H9 (cell line): Measurements from ENCODE around the gene CCDC134. TPM values are rescaled to one million over a fixed set of nuclear protein-coding genes. Genes with fewer than 3 reads are reported as not detected.

Experiments used
- DNase-seq: peaks from one replicate; pipeline ENCODE4 v3.0.0-alpha.2; 2017
- H2AFZ ChIP-seq: one replicate; pipeline ENCODE4 v1.6.1; 2013; ENCODE audit warnings: mild to moderate bottlenecking, low read length, control low read depth, moderate library complexity
- H2AK5ac ChIP-seq: 2 replicates; pipeline ENCODE4 v1.6.1; 2013; ENCODE audit warnings: low read length, control low read depth, mixed read lengths; ENCODE audit not compliant: insufficient read length
- H2BK120ac ChIP-seq: one replicate; pipeline ENCODE4 v1.6.1; 2013; ENCODE audit warnings: low read depth, mild to moderate bottlenecking, low read length, control low read depth, inconsistent platforms; ENCODE audit not compliant: poor library complexity, severe bottlenecking
- H2BK12ac ChIP-seq: 2 replicates; pipeline ENCODE4 v1.6.1; 2013; ENCODE audit warnings: low read length, control low read depth, mixed read lengths, low read depth; ENCODE audit not compliant: insufficient read length
- H2BK15ac ChIP-seq: 2 replicates; pipeline ENCODE4 v1.6.1; 2013; ENCODE audit warnings: low read depth, low read length, control low read depth
- H2BK20ac ChIP-seq: one replicate; pipeline ENCODE4 v1.6.1; 2013; ENCODE audit warnings: low read depth, mild to moderate bottlenecking, low read length, control low read depth, inconsistent platforms; ENCODE audit not compliant: poor library complexity, severe bottlenecking
- H2BK5ac ChIP-seq: 2 replicates; pipeline ENCODE4 v1.6.1; 2013; ENCODE audit warnings: low read length, control low read depth, mixed read lengths; ENCODE audit not compliant: insufficient read length
- H3K14ac ChIP-seq: 2 replicates; pipeline ENCODE4 v1.6.1; 2013; ENCODE audit warnings: low read length, control low read depth; ENCODE audit not compliant: insufficient read depth
- H3K18ac ChIP-seq: 2 replicates; pipeline ENCODE4 v1.6.1; 2013; ENCODE audit warnings: low read depth, mild to moderate bottlenecking, mixed read lengths, low read length, control low read depth; ENCODE audit not compliant: insufficient read length
- H3K23ac ChIP-seq: 2 replicates; pipeline ENCODE4 v1.6.1; 2013; ENCODE audit warnings: low read length, control low read depth, mixed read lengths, low read depth; ENCODE audit not compliant: insufficient read length
- H3K23me2 ChIP-seq: 2 replicates; pipeline ENCODE4 v1.6.1; 2013; ENCODE audit warnings: low read depth, mild to moderate bottlenecking, mixed read lengths, low read length, control low read depth; ENCODE audit not compliant: insufficient read length, poor library complexity, severe bottlenecking
- H3K27ac ChIP-seq: 2 replicates; pipeline ENCODE4 v1.5.1; 2013; ENCODE audit warnings: low read length, control low read depth, mixed read lengths, low read depth; ENCODE audit not compliant: insufficient read length
- H3K27me3 ChIP-seq: 2 replicates; pipeline ENCODE4 v1.6.1; 2013; ENCODE audit warnings: low read length, control low read depth, inconsistent platforms; ENCODE audit not compliant: insufficient read depth
- H3K4ac ChIP-seq: 2 replicates; pipeline ENCODE4 v1.6.1; 2013; ENCODE audit warnings: low read depth, mild to moderate bottlenecking, control low read depth, inconsistent platforms, low read length, moderate library complexity
- H3K4me1 ChIP-seq: 2 replicates; pipeline ENCODE4 v1.6.1; 2013; ENCODE audit warnings: low read length, control low read depth, inconsistent platforms; ENCODE audit not compliant: insufficient read depth
- H3K4me2 ChIP-seq: 2 replicates; pipeline ENCODE4 v1.6.1; 2013; ENCODE audit warnings: low read length, control low read depth, mixed read lengths; ENCODE audit not compliant: insufficient read length, insufficient read depth
- H3K56ac ChIP-seq: 2 replicates; pipeline ENCODE4 v1.6.1; 2013; ENCODE audit warnings: low read depth, mild to moderate bottlenecking, mixed read lengths, low read length, control low read depth; ENCODE audit not compliant: insufficient read length
- H3K79me1 ChIP-seq: 2 replicates; pipeline ENCODE4 v1.6.1; 2013; ENCODE audit warnings: low read depth, mild to moderate bottlenecking, moderate library complexity, low read length, control low read depth, inconsistent platforms; ENCODE audit not compliant: insufficient read depth, poor library complexity, severe bottlenecking
- H3K79me2 ChIP-seq: 2 replicates; pipeline ENCODE4 v1.6.1; 2013; ENCODE audit warnings: low read length, control low read depth, inconsistent platforms; ENCODE audit not compliant: insufficient read depth
- H3K9ac ChIP-seq: 2 replicates; pipeline ENCODE4 v1.6.1; 2013; ENCODE audit warnings: low read length, control low read depth, mixed read lengths; ENCODE audit not compliant: insufficient read length; ENCODE audit errors: extremely low read depth
- H3K9me3 ChIP-seq: one replicate; pipeline ENCODE4 v1.6.1; 2013; ENCODE audit warnings: low read depth, low read length, inconsistent platforms; ENCODE audit not compliant: control insufficient read depth
- H3T11ph ChIP-seq: one replicate; pipeline ENCODE4 v1.6.1; 2013; ENCODE audit warnings: mild to moderate bottlenecking, low read length, control low read depth, inconsistent platforms
- H4K20me1 ChIP-seq: one replicate; pipeline ENCODE4 v1.6.1; 2013; ENCODE audit not compliant: control insufficient read depth, insufficient read length, insufficient read depth
- H4K5ac ChIP-seq: 2 replicates; pipeline ENCODE4 v1.6.1; 2013; ENCODE audit warnings: low read depth, mild to moderate bottlenecking, mixed read lengths, low read length, control low read depth; ENCODE audit not compliant: insufficient read length
- H4K8ac ChIP-seq: replicated peaks from 2 replicates; pipeline ENCODE4 v1.6.1; 2013; ENCODE audit warnings: low read length, control low read depth, mixed read lengths, low read depth; ENCODE audit not compliant: insufficient read length
- H4K91ac ChIP-seq: 2 replicates; pipeline ENCODE4 v1.6.1; 2013; ENCODE audit warnings: low read depth, mild to moderate bottlenecking, moderate library complexity, mixed read lengths, low read length, control low read depth; ENCODE audit not compliant: insufficient read length
- H3K27ac Mint-ChIP-seq, 3 experiments: 2 replicates in 2 of 3; 3 replicates in 1 of 3; pipeline ENCODE4 v1.8.0; 2020 to 2021; ENCODE audit warnings: mixed read lengths in 3 of 3, mild to moderate bottlenecking in 1 of 3, moderate library complexity in 1 of 3
- H3K27me3 Mint-ChIP-seq: 2 replicates; pipeline ENCODE4 v1.8.0; 2021; ENCODE audit warnings: low read depth, mild to moderate bottlenecking, moderate library complexity, mixed read lengths
- H3K36me3 Mint-ChIP-seq, 3 experiments: 2 replicates in 2 of 3; 3 replicates in 1 of 3; pipeline ENCODE4 v1.8.0; 2020 to 2021; ENCODE audit warnings: low read depth in 3 of 3, mixed read lengths in 3 of 3; ENCODE audit not compliant: insufficient read depth in 1 of 3
- H3K4me1 Mint-ChIP-seq, 2 experiments: 2 replicates each; pipeline ENCODE4 v1.8.0; 2020; ENCODE audit warnings: mixed read lengths in 2 of 2
- H3K4me3 Mint-ChIP-seq, 2 experiments: 2 replicates in 1 of 2; 3 replicates in 1 of 2; pipeline ENCODE4 v1.8.0; 2020 to 2021; ENCODE audit warnings: mild to moderate bottlenecking in 2 of 2, mixed read lengths in 2 of 2, moderate library complexity in 1 of 2
- H3K9me3 Mint-ChIP-seq, 2 experiments: 2 replicates in 1 of 2; 3 replicates in 1 of 2; pipeline ENCODE4 v1.8.0; 2020; ENCODE audit warnings: mild to moderate bottlenecking in 2 of 2, mixed read lengths in 2 of 2, moderate library complexity in 1 of 2
- CTCF ChIP-seq: fragments of 200-600 bp; sonication (generic); conservative IDR thresholded peaks from 3 replicates; pipeline ENCODE4 v1.8.0; 2021; ENCODE audit warnings: antibody characterized with exemption, mild to moderate bottlenecking
- WGBS: extraction: QIAGEN DNeasy Blood & Tissue Kit; methylation state at CpG from one replicate; pipeline ENCODE4 v1.1.7; 2013; ENCODE audit warnings: missing lambda C conversion rate, low lambda C conversion rate, mixed read lengths; ENCODE audit not compliant: insufficient read length; ENCODE audit errors: extremely low coverage; 5-methylcytosine and 5-hydroxymethylcytosine counted together
- total RNA-seq: library from RNA; stranded (reverse); gene quantifications from 2 replicates; pipeline ENCODE4 v1.2.1, GENCODE V29; 2021

CCDC134 gene
- total RNA-seq, 1 experiment from 2014 or later: 20.7 TPM

- no peak overlapping the region for H2BK5ac ChIP-seq
- no peaks in the 10 kb centered on the region for H3K79me2 ChIP-seq
Observed at GRCh38 chr22:41870786-41871185, 70.3 kb downstream of the CCDC134 start.

More at GRCh38 chr22:41870786-41871185, 70.3 kb downstream of the CCDC134 start:
- H3K27ac Mint-ChIP-seq: no peak overlapping the region
- Histone ChIP-seq H4K91ac (no peak overlapping the region), H3K79me1 (no peaks in the 10 kb centered on the region), H3K18ac (no peak overlapping the region), H2BK120ac (no peak overlapping the region), H2BK15ac (no peak overlapping the region), H2BK12ac (no peak overlapping the region), H4K20me1 (no peaks in the 10 kb centered on the region), H3K9ac (no peak overlapping the region), H2BK20ac (no peak overlapping the region), H3K23me2 (no peaks in the 10 kb centered on the region), H2AFZ (no peak overlapping the region), H3T11ph (no peak overlapping the region), H4K8ac (no peak overlapping the region), H3K56ac (no peak overlapping the region), H2AK5ac (no peak overlapping the region), H3K27me3 (no peaks in the 10 kb centered on the region), H3K4me2 (no peak overlapping the region), H3K9me3 (no peaks in the 10 kb centered on the region), H4K5ac (no peak overlapping the region), H3K14ac (no peak overlapping the region), H3K4me1 (no peaks in the 10 kb centered on the region), H3K4ac (no peak overlapping the region), H3K23ac (no peak overlapping the region), H3K27ac (no peak overlapping the region)
- H3K4me3 Mint-ChIP-seq: no peak overlapping the region
- H3K4me1 Mint-ChIP-seq: no peaks in the 10 kb centered on the region
- peaks cover 44 to 86% (median 86%) of the 10 kb centered on the region in 3 experiments; a peak in 6 of 7 replicates for H3K36me3 Mint-ChIP-seq
- no peaks in the 10 kb centered on the region for H3K9me3 Mint-ChIP-seq
- no peaks in the 10 kb centered on the region for H3K27me3 Mint-ChIP-seq
- no peak for TF ChIP-seq CTCF
- WGBS: no CpG with 5 or more reads among the region's 4 CpGs
- no peak for DNase-seq
